IPS DF 6.9 (cell line): ENCODE results near the gene FHIT.

Experiments
- DNase-seq: peaks from one replicate; pipeline ENCODE4 v3.0.0-alpha.2; 2013; ENCODE audit warnings: low read depth, low spot score
- H3K27ac ChIP-seq: one replicate; pipeline ENCODE4 v1.5.1; 2013; ENCODE audit warnings: low read length, control low read depth
- H3K27me3 ChIP-seq: 2 replicates; pipeline ENCODE4 v1.6.1; 2013; ENCODE audit warnings: mild to moderate bottlenecking, low read length; ENCODE audit not compliant: control insufficient read depth, insufficient read depth
- H3K36me3 ChIP-seq: 2 replicates; pipeline ENCODE4 v1.6.1; 2013; ENCODE audit warnings: low read length; ENCODE audit not compliant: control insufficient read depth, insufficient read depth
- H3K4me1 ChIP-seq: 2 replicates; pipeline ENCODE4 v1.6.1; 2013; ENCODE audit warnings: low read length; ENCODE audit not compliant: control insufficient read depth, insufficient read depth
- H3K4me3 ChIP-seq: 2 replicates; pipeline ENCODE4 v1.5.1; 2013; ENCODE audit warnings: mild to moderate bottlenecking, low read length
- H3K9me3 ChIP-seq: 2 replicates; pipeline ENCODE4 v1.6.1; 2013; ENCODE audit warnings: low read length, inconsistent platforms; ENCODE audit not compliant: control insufficient read depth, insufficient read depth
- WGBS: extraction: QIAGEN DNeasy Blood & Tissue Kit; methylation state at CpG from one replicate; pipeline ENCODE4 v1.1.7; 2013; ENCODE audit warnings: mixed read lengths, missing lambda C conversion rate; ENCODE audit not compliant: insufficient read length, insufficient coverage; 5-methylcytosine and 5-hydroxymethylcytosine counted together

The FHIT gene

GRCh38 chr3:60801307-60801706 lies 449.9 kb downstream of the FHIT start:
- no peak overlapping the region for H3K27ac ChIP-seq
- H3K27me3 ChIP-seq, result no peaks in the 10 kb centered on the region
- WGBS, result no CpG with 5 or more reads among the region's 2 CpGs
- no peaks in the 10 kb centered on the region for H3K36me3 ChIP-seq
- no peak overlapping the region for H3K4me3 ChIP-seq
- no peak for DNase-seq
- H3K9me3 ChIP-seq, result no peaks in the 10 kb centered on the region
- no peaks in the 10 kb centered on the region for H3K4me1 ChIP-seq

GRCh38 chr3:60798456-60798855 lies 452.8 kb downstream of the FHIT start:
- Histone ChIP-seq H3K27ac (no peak overlapping the region), H3K9me3 (no peaks in the 10 kb centered on the region), H3K4me3 (no peak overlapping the region), H3K36me3 (no peaks in the 10 kb centered on the region), H3K4me1 (0 out of 2 replicates have a peak, but pooled peaks cover 3% of the 10 kb centered on the region), H3K27me3 (no peaks in the 10 kb centered on the region)
- no peak for DNase-seq

GRCh38 chr3:60792249-60792852 lies 458.9 kb downstream of the FHIT start:
- no peak for DNase-seq
- H3K27me3 ChIP-seq, result no peaks in the 10 kb centered on the region
- H3K4me3 ChIP-seq, result no peak overlapping the region
- no CpG with 5 or more reads among the region's 3 CpGs for WGBS
- H3K36me3 ChIP-seq, result no peaks in the 10 kb centered on the region
- no peaks in the 10 kb centered on the region for H3K9me3 ChIP-seq
- 0 out of 2 replicates have a peak, but pooled peaks cover 3% of the 10 kb centered on the region for H3K4me1 ChIP-seq
- H3K27ac ChIP-seq, result no peak overlapping the region

GRCh38 chr3:60788185-60788584 lies 463.1 kb downstream of the FHIT start:
- no peak for DNase-seq
- Histone ChIP-seq H3K27me3 (no peaks in the 10 kb centered on the region), H3K4me3 (no peak overlapping the region), H3K9me3 (no peaks in the 10 kb centered on the region), H3K4me1 (no peaks in the 10 kb centered on the region), H3K27ac (no peak overlapping the region), H3K36me3 (no peaks in the 10 kb centered on the region)
- no CpG with 5 or more reads among the region's 3 CpGs for WGBS

- peaks cover 5% of the 10 kb centered on the region for H3K9me3 ChIP-seq
- no peaks in the 10 kb centered on the region for H3K4me1 ChIP-seq
- WGBS, result no CpG with 5 or more reads among the region's 1 CpG
- H3K4me3 ChIP-seq, result no peak overlapping the region
- H3K27me3 ChIP-seq, result no peaks in the 10 kb centered on the region
- H3K36me3 ChIP-seq, result no peaks in the 10 kb centered on the region
- DNase-seq, result no peak
- no peak overlapping the region for H3K27ac ChIP-seq
These were observed 469.3 kb downstream of the FHIT start for GRCh38 chr3:60781935-60782334.

- Histone ChIP-seq H3K27me3 (no peaks in the 10 kb centered on the region), H3K4me1 (no peaks in the 10 kb centered on the region), H3K36me3 (no peaks in the 10 kb centered on the region; the same call in 1 of the 2 replicates), H3K27ac (no peak overlapping the region), H3K4me3 (no peak overlapping the region), H3K9me3 (peaks cover 5% of the 10 kb centered on the region)
- WGBS, result no CpG with 5 or more reads among the region's 7 CpGs
- no peak for DNase-seq
These were observed 471.6 kb downstream of the FHIT start for GRCh38 chr3:60779637-60780036.

GRCh38 chr3:60775985-60776384 lies 475.3 kb downstream of the FHIT start:
- DNase-seq, result no peak
- H3K9me3 ChIP-seq, result peaks cover 5% of the 10 kb centered on the region
- no peaks in the 10 kb centered on the region for H3K27me3 ChIP-seq
- H3K27ac ChIP-seq, result no peak overlapping the region
- no peaks in the 10 kb centered on the region; the same call in 1 of the 2 replicates for H3K36me3 ChIP-seq
- no peak overlapping the region for H3K4me3 ChIP-seq
- H3K4me1 ChIP-seq, result 0 out of 2 replicates have a peak, but pooled peaks cover 2% of the 10 kb centered on the region
- no CpG with 5 or more reads among the region's 2 CpGs for WGBS

- Histone ChIP-seq H3K27me3 (no peaks in the 10 kb centered on the region), H3K9me3 (peaks cover 2% of the 10 kb centered on the region; the same call in 1 of the 2 replicates), H3K4me3 (no peak overlapping the region), H3K27ac (no peak overlapping the region), H3K36me3 (no peaks in the 10 kb centered on the region; the same call in 1 of the 2 replicates), H3K4me1 (peaks cover 3% of the 10 kb centered on the region; the same call in 1 of the 2 replicates)
- WGBS, result no CpG with 5 or more reads among the region's 2 CpGs
- no peak for DNase-seq
These were observed 476.6 kb downstream of the FHIT start for GRCh38 chr3:60774617-60775016.

GRCh38 chr3:60772584-60772983 lies 478.7 kb downstream of the FHIT start:
- peaks cover 3% of the 10 kb centered on the region; the same call in 1 of the 2 replicates for H3K4me1 ChIP-seq
- H3K27ac ChIP-seq, result peak overlapping the region; percentile 56
- H3K9me3 ChIP-seq, result no peaks in the 10 kb centered on the region; the same call in 1 of the 2 replicates
- no peaks in the 10 kb centered on the region; the same call in 1 of the 2 replicates for H3K36me3 ChIP-seq
- no peaks in the 10 kb centered on the region for H3K27me3 ChIP-seq
- H3K4me3 ChIP-seq, result no peak overlapping the region
- peak; percentile 50 for DNase-seq
- WGBS, result no CpG with 5 or more reads among the region's 3 CpGs

- no peak overlapping the region for H3K27ac ChIP-seq
- DNase-seq, result no peak
- H3K4me1 ChIP-seq, result peaks cover 3% of the 10 kb centered on the region; the same call in 1 of the 2 replicates
- no peaks in the 10 kb centered on the region; the same call in 1 of the 2 replicates for H3K9me3 ChIP-seq
- H3K36me3 ChIP-seq, result no peaks in the 10 kb centered on the region; the same call in 1 of the 2 replicates
- H3K4me3 ChIP-seq, result no peak overlapping the region
- H3K27me3 ChIP-seq, result no peaks in the 10 kb centered on the region
These were observed 479.5 kb downstream of the FHIT start for GRCh38 chr3:60771766-60772165.

- Histone ChIP-seq H3K4me1 (peaks cover 3% of the 10 kb centered on the region; the same call in 1 of the 2 replicates), H3K36me3 (no peaks in the 10 kb centered on the region; the same call in 1 of the 2 replicates), H3K4me3 (no peak overlapping the region), H3K9me3 (no peaks in the 10 kb centered on the region; the same call in 1 of the 2 replicates), H3K27me3 (no peaks in the 10 kb centered on the region), H3K27ac (no peak overlapping the region)
- no peak for DNase-seq
- no CpG with 5 or more reads among the region's 1 CpG for WGBS
These were observed 480.7 kb downstream of the FHIT start for GRCh38 chr3:60770532-60770931.
